Fibroblast of skin of left biceps (primary cell): Measurements from ENCODE around the gene SNRK.
"Not testable (repeated sequence)": the region's sequence is repeated elsewhere in the genome, so short reads cannot be mapped to it uniquely, and the experiment has no call there.

Experiments
- DNase-seq, 2 experiments: peaks; one replicate each; pipeline ENCODE4 v3.0.0-alpha.2; 2013; ENCODE audit warnings: low read depth in 2 of 2

Gene SNRK

GRCh38 chr3:43345877-43346276 is 59.5 kb downstream of the SNRK start:
- no peak for DNase-seq

- DNase-seq: no peak
Observed at GRCh38 chr3:43346978-43347749, 60.8 kb downstream of the SNRK start.

GRCh38 chr3:43347774-43348173 is 61.4 kb downstream of the SNRK start:
- DNase-seq: no peak

- no peak for DNase-seq
Observed at GRCh38 chr3:43348350-43348749, 62.0 kb downstream of the SNRK start.

- DNase-seq: no peak
Observed at GRCh38 chr3:43348852-43349574, 62.7 kb downstream of the SNRK start.

GRCh38 chr3:43349716-43350115 is 63.4 kb downstream of the SNRK start:
- no peak for DNase-seq

GRCh38 chr3:43353393-43353792 is 67.1 kb downstream of the SNRK start:
- DNase-seq: no peak

- no peak for DNase-seq
Observed at GRCh38 chr3:43353923-43354670, 67.8 kb downstream of the SNRK start.

GRCh38 chr3:43356033-43356432 is 69.7 kb downstream of the SNRK start:
- DNase-seq: not testable (repeated sequence)

GRCh38 chr3:43361077-43361476 is 74.7 kb downstream of the SNRK start:
- DNase-seq: no peak

GRCh38 chr3:43362183-43362582 is 75.8 kb downstream of the SNRK start:
- DNase-seq: no peak

GRCh38 chr3:43362961-43363360 is 76.6 kb downstream of the SNRK start:
- DNase-seq: no peak

GRCh38 chr3:43363621-43364266 is 77.4 kb downstream of the SNRK start:
- DNase-seq: no peak

- no peak for DNase-seq
Observed at GRCh38 chr3:43364494-43364893, 78.2 kb downstream of the SNRK start.

- no peak for DNase-seq
Observed at GRCh38 chr3:43364926-43365325, 78.6 kb downstream of the SNRK start.

- DNase-seq: no peak
Observed at GRCh38 chr3:43365601-43366305, 79.4 kb downstream of the SNRK start.

- no peak for DNase-seq
Observed at GRCh38 chr3:43366481-43366880, 80.1 kb downstream of the SNRK start.

GRCh38 chr3:43366885-43367284 is 80.5 kb downstream of the SNRK start:
- DNase-seq: no peak

- DNase-seq: no peak
Observed at GRCh38 chr3:43369404-43370292, 83.3 kb downstream of the SNRK start.

GRCh38 chr3:43370293-43370980 is 84.1 kb downstream of the SNRK start:
- DNase-seq: no peak
